Psoas muscle (tissue), 8 donors: ENCODE results near the gene C8A. TPM values are rescaled to one million over a fixed set of nuclear protein-coding genes. Genes with fewer than 3 reads are reported as not detected.

Experiments used
- ATAC-seq, 4 donors: fragments of 200-7000 bp; cut with Tn5 transposase; one replicate each; pipeline ENCODE4 v1.9.1; 2020; ENCODE audit warnings: moderate library complexity in 3 of 4, mild to moderate bottlenecking in 2 of 4
- DNase-seq, 2 donors: peaks; one replicate each; pipeline ENCODE4 v3.0.0-alpha.2; 2020
- H3K27ac ChIP-seq: fragments of 200-600 bp; one replicate; pipeline ENCODE4 v1.8.0; 2022
- H3K27me3 ChIP-seq, 3 donors: fragments of 200-600 bp in 1 of 3; one replicate each; pipeline versions ENCODE4 v1.6.1 to v1.8.0; 2013 to 2022; ENCODE audit warnings: low read length in 2 of 3, mild to moderate bottlenecking in 2 of 3, moderate library complexity in 1 of 3; ENCODE audit not compliant: insufficient read depth in 3 of 3
- H3K36me3 ChIP-seq, 2 donors: fragments of 200-600 bp in 1 of 2; one replicate each; pipeline versions ENCODE4 v1.6.1 to v1.8.0; 2013 to 2022; ENCODE audit warnings: low read depth in 1 of 2, mild to moderate bottlenecking in 1 of 2, moderate library complexity in 1 of 2; ENCODE audit not compliant: insufficient read depth in 1 of 2
- H3K4me1 ChIP-seq: fragments of 200-600 bp; one replicate; pipeline ENCODE4 v1.8.0; 2022
- H3K4me3 ChIP-seq: fragments of 200-600 bp; one replicate; pipeline ENCODE4 v1.8.0; 2022; ENCODE audit warnings: mild to moderate bottlenecking
- H3K9me3 ChIP-seq: fragments of 200-600 bp; one replicate; pipeline ENCODE4 v1.8.0; 2022
- CTCF ChIP-seq: fragments of 200-600 bp; IDR thresholded peaks from one replicate; pipeline ENCODE4 v1.8.0; 2022; ENCODE audit warnings: antibody characterized with exemption
- WGBS, 3 donors: extraction: QIAGEN DNeasy Blood & Tissue Kit; methylation state at CpG; one replicate each; pipeline versions ENCODE4 v1.1.6 to v1.1.7; 2013; 5-methylcytosine and 5-hydroxymethylcytosine counted together
- intact Hi-C, 2 donors: fragments of 100-400 bp; cut with DNase I; formaldehyde crosslinking; loops; one replicate each; pipeline versions ENCODE4 v1.11.0 to v1.14.2; 2022
- polyA plus RNA-seq, 3 donors: library from polyadenylated mRNA; stranded (reverse); fragments of 200-250 nt; gene quantifications; one replicate each; pipeline ENCODE4 v1.2.3, GENCODE V29; 2013
- total RNA-seq, 4 donors: library from RNA; stranded (reverse); fragmentation: NEBNext Ultra II Directional in 2 of 4; extraction: Animal tissue kit (Norgen Biotek cat#: 25700) in 2 of 4; gene quantifications; one replicate each; pipeline versions ENCODE4 v1.2.1 to v1.2.4, GENCODE V29; 2021 to 2023
- donor health status: healthy with polysubstance abuse.
- donor health status: DM: no; HTN: no; CAD: no; lungs with moderate emphysema.
- donor health status: Bipolar disorder and iron deficiency.
- donor health status: healthy.
- donor health status: DM: yes; HTN: yes; CAD: no.
- donor health status: DM: no; HTN: no; CAD: no.
- donor health status: DM: no; HTN: no; CAD: no.
- donor health status: DM: yes; HTN: yes; CAD: no.

Gene C8A
- total and polyA plus RNA-seq, 7 donors = not detected

DNA sequence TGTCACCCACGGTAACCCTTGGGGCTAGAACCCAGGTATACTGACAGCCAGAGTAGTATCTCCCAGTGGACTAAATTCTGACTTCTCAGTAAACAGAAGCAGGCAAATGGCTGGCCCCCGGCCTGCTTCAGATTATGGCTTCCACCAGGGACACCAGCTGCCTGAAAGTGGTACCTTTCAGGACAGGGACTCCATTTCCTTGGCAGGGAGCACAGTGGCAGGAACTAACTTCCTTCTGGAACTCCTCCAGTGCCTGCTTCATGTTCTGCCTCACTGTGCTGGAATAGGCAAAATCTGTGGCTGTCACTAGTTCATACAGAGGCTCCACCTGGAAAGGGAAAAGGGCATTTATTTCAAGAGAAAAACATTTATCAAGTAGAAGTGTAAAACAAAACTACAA is 78.6 kb downstream of the C8A start:
- Histone ChIP-seq H3K4me3 (no peak overlapping the region), H3K27ac (no peak overlapping the region), H3K4me1 (no peaks in the 10 kb centered on the region), H3K27me3 (peaks cover 0 to 4% (median 0%) of the 10 kb centered on the region in 3 donors), H3K36me3 (no peaks in the 10 kb centered on the region), H3K9me3 (no peaks in the 10 kb centered on the region)
- DNase-seq (no peak), ATAC-seq (no peak)
- intact Hi-C loops = no loop called here
- TF ChIP-seq CTCF = no peak
- WGBS, 3 donors = 57 to 62% (median 62%) methylated on average over 2 of the region's 2 CpGs

DNA sequence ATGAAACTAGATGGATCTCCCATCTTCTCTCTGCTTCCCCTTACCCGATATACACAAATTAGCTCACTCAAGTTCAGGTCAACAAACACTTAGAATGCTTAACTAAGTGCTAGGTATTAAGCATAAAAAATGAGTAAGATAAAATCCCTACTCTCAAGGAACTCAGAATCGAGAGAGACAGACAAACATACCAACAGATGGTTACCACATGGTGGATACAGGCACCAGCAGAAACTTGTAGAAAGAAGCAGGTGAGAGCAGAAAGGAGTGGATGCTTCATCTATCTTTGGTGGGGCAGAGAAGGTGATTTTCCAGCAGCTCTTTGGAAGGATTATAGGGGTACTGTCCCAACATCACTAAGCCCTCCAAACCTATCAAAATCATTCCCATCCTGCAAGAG is 79.0 kb downstream of the C8A start:
- H3K27me3 ChIP-seq = peaks cover 0 to 4% (median 0%) of the 10 kb centered on the region in 3 donors
- no peak overlapping the region for H3K4me3 ChIP-seq
- no peaks in the 10 kb centered on the region for H3K9me3 ChIP-seq
- H3K4me1 ChIP-seq = no peaks in the 10 kb centered on the region
- DNase-seq = no peak
- intact Hi-C loops = no loop called here
- H3K27ac ChIP-seq = no peak overlapping the region
- ATAC-seq = no peak
- TF ChIP-seq CTCF = no peak
- 66 to 76% (median 67%) methylated on average over 2 of the region's 2 CpGs for WGBS, 3 donors
- H3K36me3 ChIP-seq = no peaks in the 10 kb centered on the region

DNA sequence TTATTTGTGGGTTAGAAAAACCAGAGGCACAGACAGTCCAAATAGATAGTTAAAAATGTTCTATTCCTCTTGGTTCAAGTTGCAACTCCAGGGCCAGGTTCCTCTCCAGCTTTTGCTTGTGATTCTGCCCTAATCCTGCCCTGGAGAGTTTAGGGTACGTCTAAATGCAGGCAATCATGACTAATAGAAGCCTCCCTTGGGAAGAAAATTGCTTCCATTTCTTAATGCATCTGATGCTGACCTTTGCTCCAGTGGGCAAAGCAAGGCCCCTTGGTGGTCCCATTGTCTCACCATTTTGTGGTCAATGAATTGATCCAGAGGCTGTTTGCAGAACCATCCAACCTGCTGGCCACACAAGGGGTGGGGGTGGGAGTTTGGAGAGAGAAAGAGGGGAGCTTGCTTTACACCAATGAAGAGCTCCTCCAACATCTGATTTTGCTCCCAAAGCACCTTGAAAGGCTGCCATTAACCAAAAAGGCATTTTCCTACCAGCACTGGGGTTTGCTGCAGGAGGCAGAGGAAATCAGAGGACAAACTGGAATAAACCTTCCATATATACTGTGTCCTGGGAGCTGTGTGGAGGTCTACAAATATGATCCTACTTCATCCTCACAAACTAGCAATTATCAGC is 79.9 kb downstream of the C8A start:
- no peak for TF ChIP-seq CTCF
- no peak for ATAC-seq
- H3K9me3 ChIP-seq = no peaks in the 10 kb centered on the region
- H3K27ac ChIP-seq = no peak overlapping the region
- H3K4me1 ChIP-seq = no peaks in the 10 kb centered on the region
- DNase-seq = no peak
- WGBS, 3 donors = 8 to 42% (median 35%) methylated on average over 1 of the region's 1 CpG
- no peak overlapping the region for H3K4me3 ChIP-seq
- intact Hi-C loops = no loop called here
- H3K27me3 ChIP-seq = peaks cover 0 to 4% (median 0%) of the 10 kb centered on the region in 3 donors
- H3K36me3 ChIP-seq = no peaks in the 10 kb centered on the region

- Histone ChIP-seq H3K36me3 (no peaks in the 10 kb centered on the region), H3K9me3 (no peaks in the 10 kb centered on the region), H3K27ac (no peak overlapping the region), H3K4me1 (no peaks in the 10 kb centered on the region), H3K4me3 (no peak overlapping the region), H3K27me3 (peaks cover 0 to 4% (median 0%) of the 10 kb centered on the region in 3 donors)
- intact Hi-C loops = no loop called here
- no peak for ATAC-seq
- 89 to 93% (median 89%) methylated on average over 2 of the region's 2 CpGs for WGBS, 3 donors
- no peak for TF ChIP-seq CTCF
- no peak for DNase-seq
These were observed 84.0 kb downstream of the C8A start for GRCh38 chr1:56938646-56939045.

DNA sequence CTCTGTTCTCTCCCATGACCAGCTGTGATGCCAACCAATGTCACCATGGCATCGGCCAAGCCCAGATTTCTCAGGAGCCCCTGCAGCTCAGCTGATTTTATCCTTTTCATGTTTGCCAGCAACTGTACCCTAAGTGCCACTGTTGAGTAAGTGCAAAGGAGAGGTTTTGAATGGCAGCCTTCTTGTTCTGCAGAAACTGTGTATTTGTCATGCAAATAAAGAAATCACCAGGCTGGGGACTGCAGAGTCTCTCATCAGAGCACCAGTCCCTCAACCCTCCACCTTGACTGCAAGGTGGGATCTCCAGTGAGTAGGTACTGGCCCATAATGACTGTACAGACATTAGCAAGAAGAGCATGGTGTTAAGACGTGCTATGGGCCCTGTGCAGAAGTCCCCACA is 84.6 kb downstream of the C8A start:
- intact Hi-C loops = no loop called here
- peaks cover 0 to 4% (median 0%) of the 10 kb centered on the region in 3 donors for H3K27me3 ChIP-seq
- H3K4me3 ChIP-seq = no peak overlapping the region
- no peak for ATAC-seq
- DNase-seq = no peak
- no peaks in the 10 kb centered on the region for H3K4me1 ChIP-seq
- TF ChIP-seq CTCF = no peak
- no peaks in the 10 kb centered on the region for H3K36me3 ChIP-seq
- no peak overlapping the region for H3K27ac ChIP-seq
- no peaks in the 10 kb centered on the region for H3K9me3 ChIP-seq
- 76 to 80% (median 79%) methylated on average over 2 of the region's 2 CpGs for WGBS, 3 donors
